ENCODE results near the gene STIP1. TPM values are rescaled to one million over a fixed set of nuclear protein-coding genes. Genes with fewer than 3 reads are reported as not detected.
"Not testable (repeated sequence)": the region's sequence is repeated elsewhere in the genome, so short reads cannot be mapped to it uniquely, and the experiment has no call there.

Gene STIP1
- polyA plus RNA-seq, 1 donor = 125 TPM

DNA sequence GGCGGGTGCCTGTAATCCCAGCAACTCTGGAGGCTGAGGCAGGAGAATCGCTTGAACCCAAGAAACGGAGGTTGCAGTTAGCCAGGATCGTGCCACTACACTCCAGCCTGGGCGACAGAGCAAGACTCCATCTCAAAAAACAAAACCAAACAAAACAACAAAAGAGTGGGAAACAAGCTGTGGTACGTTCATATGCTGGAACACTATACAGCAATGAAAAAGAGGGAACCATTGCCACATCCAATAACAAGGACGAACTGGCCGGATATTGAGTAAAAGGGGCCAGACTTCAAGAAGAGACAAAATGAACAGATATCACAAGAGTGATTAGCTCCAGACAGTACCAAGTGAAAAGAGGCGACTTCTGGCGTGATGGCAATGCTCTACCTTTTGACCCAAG, 24.9 kb upstream of the STIP1 start:
- DNase-seq = no peak

DNA sequence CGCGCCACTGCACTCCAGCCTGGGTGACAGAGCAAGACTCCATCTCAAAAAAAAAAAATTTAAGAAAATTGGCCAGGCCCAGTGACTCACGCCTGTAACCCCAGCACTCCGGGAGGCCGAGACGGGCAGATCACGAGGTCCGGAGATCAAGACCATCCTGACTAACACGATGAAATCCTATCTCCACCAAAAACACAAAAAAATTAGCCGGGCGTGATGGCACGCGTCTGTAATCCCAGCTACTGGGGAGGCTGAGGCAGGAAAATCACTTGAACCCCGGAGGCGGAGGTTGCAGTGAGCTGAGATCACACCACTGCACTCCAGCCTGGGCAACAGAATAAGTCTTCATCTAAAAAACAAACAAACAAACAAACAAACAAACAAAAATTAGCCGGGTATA, 23.2 kb upstream of the STIP1 start:
- DNase-seq = not testable (repeated sequence)

DNA sequence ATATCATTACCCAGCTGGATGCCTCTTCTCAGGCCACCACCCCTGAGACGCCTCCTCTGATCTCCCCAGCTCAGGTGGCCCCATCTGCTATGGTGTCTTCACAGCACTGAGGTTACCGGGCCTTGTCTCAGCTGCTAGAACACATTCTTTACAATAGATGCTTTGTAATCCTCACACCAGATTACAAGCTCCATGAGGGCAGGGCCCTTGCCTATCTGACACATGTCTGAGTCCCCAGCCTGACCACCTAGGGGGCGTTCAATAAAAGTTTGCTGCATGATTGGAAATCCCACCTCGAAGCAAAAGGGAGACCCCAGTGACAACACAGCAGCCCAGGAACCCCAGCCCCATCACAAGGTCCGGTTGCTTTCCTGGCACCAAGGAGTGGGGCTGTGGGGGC, 22.0 kb upstream of the STIP1 start:
- no peak for DNase-seq

- no peak for DNase-seq
Observed at GRCh38 chr11:64164392-64165312, 21.3 kb upstream of the STIP1 start.

DNA sequence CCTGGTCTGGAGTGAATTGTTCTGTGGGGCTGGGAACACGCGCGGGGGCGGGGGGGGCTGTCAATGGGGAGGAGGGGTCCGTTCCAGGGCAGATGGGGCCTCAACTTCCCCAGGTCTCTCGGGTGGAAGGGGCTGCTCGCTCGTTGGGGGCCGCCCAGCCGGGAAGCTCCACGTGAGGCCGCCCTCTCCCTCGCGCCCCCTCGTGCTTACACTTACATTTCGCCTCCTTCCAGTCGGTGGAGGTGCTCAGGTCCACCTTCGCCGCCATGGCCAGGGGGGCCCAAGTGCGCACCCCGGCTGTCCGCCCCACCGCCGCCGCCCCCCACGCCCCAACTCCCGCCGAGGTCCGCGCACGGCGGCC, 20.5 kb upstream of the STIP1 start:
- no peak for DNase-seq

GRCh38 chr11:64165842-64166635, 19.9 kb upstream of the STIP1 start, which contains the start of gene MACROD1:
Gene MACROD1, minus strand, starts transcription at chr11:64166113. Its CDS starts 119 bp downstream, at chr11:64165994.
- peak; percentile 81 for DNase-seq

GRCh38 chr11:64170419-64170818, 15.6 kb upstream of the STIP1 start:
- DNase-seq = no peak

DNA sequence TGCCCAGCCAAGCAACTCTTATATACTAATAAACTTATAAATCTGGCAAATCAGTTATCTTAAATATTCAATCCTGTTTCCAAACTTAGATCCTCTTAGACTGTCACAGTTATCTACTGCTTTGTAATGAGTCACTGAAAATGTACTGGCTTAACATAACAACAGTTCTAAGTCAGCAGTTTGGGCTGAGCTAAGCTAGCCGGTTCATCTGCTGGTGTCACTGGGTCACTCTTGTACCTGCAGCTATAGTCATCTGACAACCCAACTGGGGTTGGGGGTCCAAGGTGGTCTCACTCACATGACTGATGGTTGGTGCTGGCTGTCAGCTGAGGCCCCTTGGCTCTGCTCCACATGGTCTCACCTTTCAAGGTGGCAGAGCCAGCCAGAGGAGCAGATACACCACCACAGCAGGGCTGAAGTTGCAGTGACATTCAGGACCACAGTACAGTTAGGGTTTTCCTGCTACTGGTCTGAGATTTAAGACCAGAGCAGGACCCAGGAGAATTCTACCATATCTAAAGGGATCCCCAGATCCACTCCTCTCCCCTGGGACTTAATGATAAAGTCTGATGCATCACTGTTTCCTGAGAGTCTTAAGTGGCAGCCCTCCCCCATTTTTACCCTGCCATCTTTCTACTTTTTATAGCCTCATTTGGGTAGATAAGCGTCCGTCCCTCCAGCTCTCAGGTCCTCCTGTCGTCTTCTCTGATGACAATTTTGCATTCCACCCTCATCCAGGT, 12.2 kb upstream of the STIP1 start:
- DNase-seq = no peak

DNA sequence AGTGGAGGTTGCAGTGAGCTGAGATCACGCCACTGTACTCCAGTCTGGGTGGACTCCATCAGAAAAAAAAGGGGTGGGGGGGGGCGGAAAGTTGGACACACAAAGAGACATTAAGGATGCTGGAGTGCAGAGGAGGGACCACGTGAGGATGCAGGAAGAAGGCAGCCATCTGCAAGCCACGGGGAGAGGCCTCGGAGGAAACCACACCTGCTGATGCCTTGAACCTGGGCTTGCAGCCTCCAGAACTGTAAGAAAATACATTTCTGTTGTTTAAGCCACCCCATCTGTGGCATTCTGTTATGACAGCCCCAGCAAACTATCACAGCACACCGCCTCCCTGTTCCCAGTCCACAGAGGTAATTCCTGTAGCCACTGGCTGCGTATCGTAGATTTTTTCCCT, 9.2 kb upstream of the STIP1 start:
- no peak for DNase-seq

GRCh38 chr11:64178203-64178602, 7.8 kb upstream of the STIP1 start:
- DNase-seq = no peak

DNA sequence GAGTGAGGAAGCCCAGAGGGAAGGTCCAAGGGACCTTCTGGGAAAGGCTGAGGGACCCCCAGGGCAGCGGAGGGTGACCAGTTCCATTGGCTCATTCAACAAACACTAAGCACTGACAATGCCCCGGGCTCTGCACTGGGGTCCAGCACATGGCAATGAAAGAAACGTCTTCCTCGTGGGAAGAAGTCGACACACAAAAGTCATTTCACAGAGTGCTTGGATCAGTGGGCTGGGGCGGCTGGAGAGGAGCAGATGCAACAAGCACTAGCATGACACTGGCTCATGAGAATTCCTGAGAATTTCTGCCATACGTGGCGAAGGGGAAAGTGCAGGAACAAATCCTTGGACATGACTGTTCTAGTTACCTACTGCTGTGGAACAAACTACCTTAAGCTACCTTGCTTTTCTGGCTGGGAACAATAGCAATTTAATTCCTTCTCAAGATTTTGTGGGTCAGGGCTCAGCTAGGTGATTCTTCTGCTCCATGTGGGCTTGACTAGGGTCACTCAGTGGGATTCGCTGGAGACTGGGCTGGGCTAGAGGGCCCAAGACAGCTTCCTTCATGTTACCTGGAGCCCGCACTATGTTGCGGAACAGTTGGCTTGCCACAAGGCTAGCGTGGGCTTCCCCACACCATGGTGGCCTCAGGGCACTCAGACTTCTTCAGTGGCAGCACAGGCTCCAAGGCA, 6.9 kb upstream of the STIP1 start:
- DNase-seq = no peak

DNA sequence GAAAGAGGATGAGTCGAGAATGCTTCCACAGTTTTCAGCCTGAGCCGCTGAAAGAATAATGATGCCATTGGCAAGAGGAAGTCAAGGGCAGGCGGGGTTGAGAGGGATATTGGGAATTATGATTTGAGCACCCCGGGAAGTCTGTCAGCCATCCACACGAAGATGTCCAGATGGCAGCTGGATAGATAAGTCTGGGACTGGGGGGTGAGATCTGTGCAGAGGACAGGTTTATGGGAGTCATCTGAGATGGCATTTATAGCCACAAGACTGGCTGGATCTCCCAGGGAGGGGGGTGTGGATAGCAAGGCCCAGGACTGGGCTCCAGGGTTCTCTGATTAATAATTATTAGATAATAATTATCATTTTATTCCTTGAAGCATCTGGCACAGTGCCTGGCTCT, 5.1 kb upstream of the STIP1 start:
- DNase-seq = no peak

GRCh38 chr11:64181506-64182411, 4.2 kb upstream of the STIP1 start:
- DNase-seq = peak; percentile 90

- DNase-seq = no peak
Observed at GRCh38 chr11:64183890-64184289, 2.1 kb upstream of the STIP1 start.

DNA sequence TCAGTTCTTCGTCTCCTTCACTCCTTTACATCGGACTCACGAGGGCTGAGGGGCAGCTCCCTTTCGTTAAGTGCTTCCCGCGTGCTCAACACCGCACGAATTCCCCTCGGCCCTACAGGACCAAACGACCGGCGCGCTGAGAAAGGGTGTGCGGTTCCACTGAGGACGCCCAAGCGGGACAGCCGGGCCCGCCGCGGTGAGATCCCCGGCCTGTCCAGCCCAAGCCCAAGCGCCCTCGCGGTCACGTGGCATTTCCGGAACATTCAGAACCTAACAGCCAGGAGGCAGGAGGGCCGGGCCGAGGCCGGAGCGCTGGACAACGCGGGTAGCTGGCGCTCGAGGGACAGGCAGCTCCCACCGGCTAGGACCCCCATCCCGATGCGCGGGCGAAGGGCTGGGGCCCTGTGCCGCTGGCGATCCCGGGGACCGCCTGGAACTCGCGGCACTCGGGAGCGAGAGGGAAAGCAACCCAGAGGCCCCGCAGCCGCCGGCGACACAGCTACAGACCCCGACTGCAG, 737 bp upstream of the STIP1 start:
- peak; percentile 85 for DNase-seq

DNA sequence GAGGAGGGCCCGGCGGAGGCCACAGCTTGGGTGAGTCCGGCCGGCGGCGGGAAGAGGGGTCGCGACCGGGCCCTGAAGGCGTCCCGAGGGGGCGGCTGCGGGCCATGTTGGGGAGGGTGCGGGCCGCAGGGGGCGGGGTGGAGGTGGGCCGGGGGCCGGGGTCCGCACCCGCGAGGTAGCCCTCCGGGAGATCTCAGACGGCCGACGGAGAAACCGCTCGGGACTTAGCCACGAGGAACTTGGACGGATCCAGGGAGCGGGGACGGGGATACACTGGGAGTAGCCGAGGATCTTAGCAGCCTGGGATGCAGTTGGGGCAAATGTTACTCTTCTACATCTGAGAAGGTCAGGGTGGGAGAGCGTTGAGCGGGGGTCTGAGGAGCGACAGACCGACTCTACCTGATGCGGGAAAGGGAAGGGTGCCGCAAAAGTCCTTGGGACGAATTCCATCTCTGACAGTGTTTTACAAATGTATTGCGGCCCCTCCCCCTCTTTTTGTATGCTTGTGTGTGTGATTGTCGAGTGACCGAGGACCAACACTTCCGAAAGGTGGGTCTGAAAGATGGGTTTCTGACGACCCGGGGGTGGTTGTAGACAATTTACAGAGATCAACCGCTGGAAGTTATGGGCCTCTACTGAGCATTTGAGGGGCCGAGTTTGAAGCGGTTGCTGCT, 658 bp downstream of the STIP1 start:
- no peak for DNase-seq

- DNase-seq = no peak
Observed at GRCh38 chr11:64192434-64192833, 6.5 kb downstream of the STIP1 start.

DNA sequence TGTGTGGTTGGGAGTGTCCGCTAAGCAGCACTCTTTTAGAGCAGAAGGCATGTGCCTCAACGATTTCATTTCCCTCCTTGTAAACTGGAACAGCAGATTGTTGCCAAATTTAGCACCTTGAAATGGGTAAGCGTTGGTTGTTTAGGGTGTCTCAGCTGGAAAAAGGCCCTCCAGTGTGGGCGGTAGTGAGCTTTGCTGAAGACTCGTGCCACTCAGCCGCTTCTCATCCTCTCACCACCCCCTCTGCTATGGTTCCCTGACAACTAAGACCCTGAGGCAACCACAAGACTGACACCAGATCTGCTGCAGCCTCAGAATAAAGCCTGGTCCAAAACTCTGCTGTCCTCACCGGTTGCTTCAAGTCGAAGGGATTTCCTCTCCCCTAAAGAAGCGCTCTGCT, 10.7 kb downstream of the STIP1 start:
- no peak for DNase-seq

GRCh38 chr11:64198511-64198910, 12.5 kb downstream of the STIP1 start:
- DNase-seq = no peak

GRCh38 chr11:64201543-64201942, 15.6 kb downstream of the STIP1 start:
- no peak for DNase-seq
